Measurements from ENCODE around the gene GSK3B.

Gene GSK3B

GRCh38 chr3:119871571-119871970, 222.7 kb downstream of the GSK3B start:
- no peak for DNase-seq

GRCh38 chr3:119870512-119870911, 223.7 kb downstream of the GSK3B start:
- no peak for DNase-seq

- DNase-seq, result no peak
Observed at GRCh38 chr3:119864476-119864875, 229.8 kb downstream of the GSK3B start.

- DNase-seq, result no peak
Observed at GRCh38 chr3:119862616-119863015, 231.6 kb downstream of the GSK3B start.

GRCh38 chr3:119861681-119862080, 232.6 kb downstream of the GSK3B start:
- no peak for DNase-seq

GRCh38 chr3:119859728-119860127, 234.5 kb downstream of the GSK3B start:
- no peak for DNase-seq

GRCh38 chr3:119858957-119859356, 235.3 kb downstream of the GSK3B start:
- no peak for DNase-seq

GRCh38 chr3:119856695-119857094, 237.6 kb downstream of the GSK3B start:
- no peak for DNase-seq

GRCh38 chr3:119849126-119849525, 245.1 kb downstream of the GSK3B start:
- DNase-seq, result no peak

- DNase-seq, result no peak
Observed at GRCh38 chr3:119841808-119842471, 252.3 kb downstream of the GSK3B start.

- no peak for DNase-seq
Observed at GRCh38 chr3:119835556-119835955, 258.7 kb downstream of the GSK3B start.

- DNase-seq, result no peak
Observed at GRCh38 chr3:119834754-119835370, 259.4 kb downstream of the GSK3B start.

GRCh38 chr3:119831941-119832371, 262.3 kb downstream of the GSK3B start:
- DNase-seq, result no peak

GRCh38 chr3:119831022-119831421, 263.2 kb downstream of the GSK3B start:
- no peak for DNase-seq

- DNase-seq, result no peak
Observed at GRCh38 chr3:119829420-119829819, 264.8 kb downstream of the GSK3B start.

- no peak for DNase-seq
Observed at GRCh38 chr3:119826711-119827608, 267.3 kb downstream of the GSK3B start.

GRCh38 chr3:119825820-119826219, 268.4 kb downstream of the GSK3B start:
- no peak for DNase-seq

- DNase-seq, result no peak
Observed at GRCh38 chr3:119819806-119820205, 274.4 kb downstream of the GSK3B start.

GRCh38 chr3:119818937-119819336, 275.3 kb downstream of the GSK3B start:
- DNase-seq, result no peak

- DNase-seq, result no peak
Observed at GRCh38 chr3:119817583-119818363, 276.5 kb downstream of the GSK3B start.

- no peak for DNase-seq
Observed at GRCh38 chr3:119817071-119817470, 277.2 kb downstream of the GSK3B start.

- DNase-seq, result no peak
Observed at GRCh38 chr3:119815716-119816115, 278.5 kb downstream of the GSK3B start.

GRCh38 chr3:119812491-119813058, 281.7 kb downstream of the GSK3B start:
- DNase-seq, result no peak
